H9 (cell line): ENCODE data around the gene PRSS1. TPM values are rescaled to one million over a fixed set of nuclear protein-coding genes. Genes with fewer than 3 reads are reported as not detected.
"Not testable (repeated sequence)": the region's sequence is repeated elsewhere in the genome, so short reads cannot be mapped to it uniquely, and the experiment has no call there.

Source experiments
- DNase-seq: peaks from one replicate; pipeline ENCODE4 v3.0.0-alpha.2; 2017
- H2AFZ ChIP-seq: one replicate; pipeline ENCODE4 v1.6.1; 2013; ENCODE audit warnings: mild to moderate bottlenecking, low read length, control low read depth, moderate library complexity
- H2AK5ac ChIP-seq: 2 replicates; pipeline ENCODE4 v1.6.1; 2013; ENCODE audit warnings: low read length, control low read depth, mixed read lengths; ENCODE audit not compliant: insufficient read length
- H2BK120ac ChIP-seq: one replicate; pipeline ENCODE4 v1.6.1; 2013; ENCODE audit warnings: low read depth, mild to moderate bottlenecking, low read length, control low read depth, inconsistent platforms; ENCODE audit not compliant: poor library complexity, severe bottlenecking
- H2BK12ac ChIP-seq: 2 replicates; pipeline ENCODE4 v1.6.1; 2013; ENCODE audit warnings: low read length, control low read depth, mixed read lengths, low read depth; ENCODE audit not compliant: insufficient read length
- H2BK15ac ChIP-seq: 2 replicates; pipeline ENCODE4 v1.6.1; 2013; ENCODE audit warnings: low read depth, low read length, control low read depth
- H2BK20ac ChIP-seq: one replicate; pipeline ENCODE4 v1.6.1; 2013; ENCODE audit warnings: low read depth, mild to moderate bottlenecking, low read length, control low read depth, inconsistent platforms; ENCODE audit not compliant: poor library complexity, severe bottlenecking
- H2BK5ac ChIP-seq: 2 replicates; pipeline ENCODE4 v1.6.1; 2013; ENCODE audit warnings: low read length, control low read depth, mixed read lengths; ENCODE audit not compliant: insufficient read length
- H3K14ac ChIP-seq: 2 replicates; pipeline ENCODE4 v1.6.1; 2013; ENCODE audit warnings: low read length, control low read depth; ENCODE audit not compliant: insufficient read depth
- H3K18ac ChIP-seq: 2 replicates; pipeline ENCODE4 v1.6.1; 2013; ENCODE audit warnings: low read depth, mild to moderate bottlenecking, mixed read lengths, low read length, control low read depth; ENCODE audit not compliant: insufficient read length
- H3K23ac ChIP-seq: 2 replicates; pipeline ENCODE4 v1.6.1; 2013; ENCODE audit warnings: low read length, control low read depth, mixed read lengths, low read depth; ENCODE audit not compliant: insufficient read length
- H3K23me2 ChIP-seq: 2 replicates; pipeline ENCODE4 v1.6.1; 2013; ENCODE audit warnings: low read depth, mild to moderate bottlenecking, mixed read lengths, low read length, control low read depth; ENCODE audit not compliant: insufficient read length, poor library complexity, severe bottlenecking
- H3K27ac ChIP-seq: 2 replicates; pipeline ENCODE4 v1.5.1; 2013; ENCODE audit warnings: low read length, control low read depth, mixed read lengths, low read depth; ENCODE audit not compliant: insufficient read length
- H3K27me3 ChIP-seq: 2 replicates; pipeline ENCODE4 v1.6.1; 2013; ENCODE audit warnings: low read length, control low read depth, inconsistent platforms; ENCODE audit not compliant: insufficient read depth
- H3K4ac ChIP-seq: 2 replicates; pipeline ENCODE4 v1.6.1; 2013; ENCODE audit warnings: low read depth, mild to moderate bottlenecking, control low read depth, inconsistent platforms, low read length, moderate library complexity
- H3K4me1 ChIP-seq: 2 replicates; pipeline ENCODE4 v1.6.1; 2013; ENCODE audit warnings: low read length, control low read depth, inconsistent platforms; ENCODE audit not compliant: insufficient read depth
- H3K4me2 ChIP-seq: 2 replicates; pipeline ENCODE4 v1.6.1; 2013; ENCODE audit warnings: low read length, control low read depth, mixed read lengths; ENCODE audit not compliant: insufficient read length, insufficient read depth
- H3K56ac ChIP-seq: 2 replicates; pipeline ENCODE4 v1.6.1; 2013; ENCODE audit warnings: low read depth, mild to moderate bottlenecking, mixed read lengths, low read length, control low read depth; ENCODE audit not compliant: insufficient read length
- H3K79me1 ChIP-seq: 2 replicates; pipeline ENCODE4 v1.6.1; 2013; ENCODE audit warnings: low read depth, mild to moderate bottlenecking, moderate library complexity, low read length, control low read depth, inconsistent platforms; ENCODE audit not compliant: insufficient read depth, poor library complexity, severe bottlenecking
- H3K79me2 ChIP-seq: 2 replicates; pipeline ENCODE4 v1.6.1; 2013; ENCODE audit warnings: low read length, control low read depth, inconsistent platforms; ENCODE audit not compliant: insufficient read depth
- H3K9ac ChIP-seq: 2 replicates; pipeline ENCODE4 v1.6.1; 2013; ENCODE audit warnings: low read length, control low read depth, mixed read lengths; ENCODE audit not compliant: insufficient read length; ENCODE audit errors: extremely low read depth
- H3K9me3 ChIP-seq: one replicate; pipeline ENCODE4 v1.6.1; 2013; ENCODE audit warnings: low read depth, low read length, inconsistent platforms; ENCODE audit not compliant: control insufficient read depth
- H3T11ph ChIP-seq: one replicate; pipeline ENCODE4 v1.6.1; 2013; ENCODE audit warnings: mild to moderate bottlenecking, low read length, control low read depth, inconsistent platforms
- H4K20me1 ChIP-seq: one replicate; pipeline ENCODE4 v1.6.1; 2013; ENCODE audit not compliant: control insufficient read depth, insufficient read length, insufficient read depth
- H4K5ac ChIP-seq: 2 replicates; pipeline ENCODE4 v1.6.1; 2013; ENCODE audit warnings: low read depth, mild to moderate bottlenecking, mixed read lengths, low read length, control low read depth; ENCODE audit not compliant: insufficient read length
- H4K8ac ChIP-seq: replicated peaks from 2 replicates; pipeline ENCODE4 v1.6.1; 2013; ENCODE audit warnings: low read length, control low read depth, mixed read lengths, low read depth; ENCODE audit not compliant: insufficient read length
- H4K91ac ChIP-seq: 2 replicates; pipeline ENCODE4 v1.6.1; 2013; ENCODE audit warnings: low read depth, mild to moderate bottlenecking, moderate library complexity, mixed read lengths, low read length, control low read depth; ENCODE audit not compliant: insufficient read length
- H3K27ac Mint-ChIP-seq, 3 experiments: 2 replicates in 2 of 3; 3 replicates in 1 of 3; pipeline ENCODE4 v1.8.0; 2020 to 2021; ENCODE audit warnings: mixed read lengths in 3 of 3, mild to moderate bottlenecking in 1 of 3, moderate library complexity in 1 of 3
- H3K27me3 Mint-ChIP-seq: 2 replicates; pipeline ENCODE4 v1.8.0; 2021; ENCODE audit warnings: low read depth, mild to moderate bottlenecking, moderate library complexity, mixed read lengths
- H3K36me3 Mint-ChIP-seq, 3 experiments: 2 replicates in 2 of 3; 3 replicates in 1 of 3; pipeline ENCODE4 v1.8.0; 2020 to 2021; ENCODE audit warnings: low read depth in 3 of 3, mixed read lengths in 3 of 3; ENCODE audit not compliant: insufficient read depth in 1 of 3
- H3K4me1 Mint-ChIP-seq, 2 experiments: 2 replicates each; pipeline ENCODE4 v1.8.0; 2020; ENCODE audit warnings: mixed read lengths in 2 of 2
- H3K4me3 Mint-ChIP-seq, 2 experiments: 2 replicates in 1 of 2; 3 replicates in 1 of 2; pipeline ENCODE4 v1.8.0; 2020 to 2021; ENCODE audit warnings: mild to moderate bottlenecking in 2 of 2, mixed read lengths in 2 of 2, moderate library complexity in 1 of 2
- H3K9me3 Mint-ChIP-seq, 2 experiments: 2 replicates in 1 of 2; 3 replicates in 1 of 2; pipeline ENCODE4 v1.8.0; 2020; ENCODE audit warnings: mild to moderate bottlenecking in 2 of 2, mixed read lengths in 2 of 2, moderate library complexity in 1 of 2
- whole genome bisulfite sequencing: extraction: QIAGEN DNeasy Blood & Tissue Kit; methylation state at CpG from one replicate; pipeline ENCODE4 v1.1.7; 2013; ENCODE audit warnings: missing lambda C conversion rate, low lambda C conversion rate, mixed read lengths; ENCODE audit not compliant: insufficient read length; ENCODE audit errors: extremely low coverage; 5-methylcytosine and 5-hydroxymethylcytosine counted together
- total RNA-seq: library from RNA; stranded (reverse); gene quantifications from 2 replicates; pipeline ENCODE4 v1.2.1, GENCODE V29; 2021
- TF ChIP-seq, protein P1 (sequence below): fragments of 200-600 bp; sonication (generic); conservative IDR thresholded peaks from 3 replicates; pipeline ENCODE4 v1.8.0; 2021; ENCODE audit warnings: antibody characterized with exemption, mild to moderate bottlenecking

PRSS1 gene
- total RNA-seq, 1 experiment from 2014 or later, result not detected

DNA sequence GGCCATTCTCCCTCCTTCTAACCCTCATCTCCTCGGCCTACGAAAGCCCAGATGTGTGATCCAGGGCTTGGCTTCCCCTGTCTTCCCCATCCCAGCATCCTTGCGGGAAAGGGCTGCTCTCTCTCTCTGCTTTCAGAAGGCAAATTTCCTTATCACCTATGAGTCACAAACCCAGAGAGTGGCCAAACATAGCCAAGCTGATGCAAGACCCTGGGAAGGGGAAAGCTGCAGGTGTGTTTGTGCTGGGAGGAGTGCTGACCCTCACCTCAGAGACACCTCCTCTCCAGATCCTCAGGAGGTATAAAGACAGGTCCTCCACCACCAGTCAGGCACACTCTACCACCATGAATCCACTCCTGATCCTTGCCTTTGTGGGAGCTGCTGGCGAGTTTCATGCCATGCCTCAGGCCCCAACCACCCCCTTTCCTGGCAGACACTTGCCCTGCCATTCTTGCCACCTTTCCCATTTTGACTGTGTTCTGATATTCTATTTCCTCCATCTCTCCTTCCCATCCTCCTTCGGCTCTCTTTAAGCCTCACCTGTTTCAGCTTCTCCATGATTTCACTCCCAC, 10.9 kb downstream of the PRSS1 start:
- Histone ChIP-seq H3K4me1 (no peaks in the 10 kb centered on the region), H3K18ac (no peak overlapping the region), H3K9ac (no peak overlapping the region), H3K4ac (no peak overlapping the region), H3K27ac (no peak overlapping the region), H2AK5ac (no peak overlapping the region), H4K20me1 (no peaks in the 10 kb centered on the region), H3K27me3 (no peaks in the 10 kb centered on the region; the same call in 1 of the 2 replicates), H4K8ac (no peak overlapping the region), H4K91ac (no peak overlapping the region), H2BK20ac (no peak overlapping the region), H2BK15ac (no peak overlapping the region), H3K14ac (no peak overlapping the region; the same call in 1 of the 2 replicates), H2BK12ac (no peak overlapping the region), H3K4me2 (no peak overlapping the region), H3K79me1 (no peaks in the 10 kb centered on the region), H3K56ac (no peak overlapping the region), H4K5ac (no peak overlapping the region), H2BK120ac (no peak overlapping the region), H2BK5ac (no peak overlapping the region), H3T11ph (no peak overlapping the region), H3K79me2 (no peaks in the 10 kb centered on the region), H3K23me2 (no peaks in the 10 kb centered on the region), H3K23ac (no peak overlapping the region), H2AFZ (no peak overlapping the region), H3K9me3 (no peaks in the 10 kb centered on the region)
- TF ChIP-seq, protein P1, sequence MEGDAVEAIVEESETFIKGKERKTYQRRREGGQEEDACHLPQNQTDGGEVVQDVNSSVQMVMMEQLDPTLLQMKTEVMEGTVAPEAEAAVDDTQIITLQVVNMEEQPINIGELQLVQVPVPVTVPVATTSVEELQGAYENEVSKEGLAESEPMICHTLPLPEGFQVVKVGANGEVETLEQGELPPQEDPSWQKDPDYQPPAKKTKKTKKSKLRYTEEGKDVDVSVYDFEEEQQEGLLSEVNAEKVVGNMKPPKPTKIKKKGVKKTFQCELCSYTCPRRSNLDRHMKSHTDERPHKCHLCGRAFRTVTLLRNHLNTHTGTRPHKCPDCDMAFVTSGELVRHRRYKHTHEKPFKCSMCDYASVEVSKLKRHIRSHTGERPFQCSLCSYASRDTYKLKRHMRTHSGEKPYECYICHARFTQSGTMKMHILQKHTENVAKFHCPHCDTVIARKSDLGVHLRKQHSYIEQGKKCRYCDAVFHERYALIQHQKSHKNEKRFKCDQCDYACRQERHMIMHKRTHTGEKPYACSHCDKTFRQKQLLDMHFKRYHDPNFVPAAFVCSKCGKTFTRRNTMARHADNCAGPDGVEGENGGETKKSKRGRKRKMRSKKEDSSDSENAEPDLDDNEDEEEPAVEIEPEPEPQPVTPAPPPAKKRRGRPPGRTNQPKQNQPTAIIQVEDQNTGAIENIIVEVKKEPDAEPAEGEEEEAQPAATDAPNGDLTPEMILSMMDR, result no peak
- DNase-seq, result no peak
- no peaks in the 10 kb centered on the region for H3K9me3 Mint-ChIP-seq
- WGBS, result no CpG with 5 or more reads among the region's 5 CpGs
- H3K4me3 Mint-ChIP-seq, result no peak overlapping the region
- no peaks in the 10 kb centered on the region for H3K36me3 Mint-ChIP-seq
- peaks cover 3 to 8% of the 10 kb centered on the region in 2 experiments; a peak in 3 of 4 replicates for H3K4me1 Mint-ChIP-seq
- peaks cover 7% of the 10 kb centered on the region for H3K27me3 Mint-ChIP-seq
- peak overlapping the region in 1 of 3 experiments; percentile 16; a peak in 1 of 7 replicates for H3K27ac Mint-ChIP-seq

DNA sequence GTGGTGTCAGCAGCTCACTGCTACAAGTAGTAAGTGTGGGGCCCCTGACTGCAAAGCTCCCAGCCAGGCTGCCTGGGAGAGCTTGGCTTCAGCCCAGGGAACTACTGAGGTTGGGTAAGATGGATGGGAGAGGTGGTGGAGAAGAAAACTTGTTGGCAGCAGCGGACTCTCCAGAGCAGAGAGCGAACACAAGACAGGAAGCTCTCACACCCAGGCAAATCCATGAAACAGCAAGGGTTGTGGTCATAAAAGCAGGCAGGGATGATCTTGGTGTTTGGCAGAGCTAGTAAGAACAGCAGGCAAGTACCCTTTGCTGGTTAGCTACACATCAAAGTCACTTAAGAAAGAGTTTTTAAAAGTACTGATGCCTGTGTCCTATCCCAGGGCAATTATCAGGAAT, 12.3 kb downstream of the PRSS1 start:
- not testable (repeated sequence) for H3K27ac Mint-ChIP-seq, H3K23ac ChIP-seq, H3K79me2 ChIP-seq, H3K27me3 Mint-ChIP-seq, H2BK120ac ChIP-seq, H3K18ac ChIP-seq, DNase-seq, H3K23me2 ChIP-seq, H3K4me1 Mint-ChIP-seq, H3K36me3 Mint-ChIP-seq, H3K4me2 ChIP-seq, H2BK15ac ChIP-seq, H4K8ac ChIP-seq, H3K9ac ChIP-seq, H3K27me3 ChIP-seq, H2BK20ac ChIP-seq, H3K9me3 ChIP-seq, H3K56ac ChIP-seq, H2BK12ac ChIP-seq, H3K27ac ChIP-seq, H3K9me3 Mint-ChIP-seq, H2BK5ac ChIP-seq, H2AK5ac ChIP-seq, H4K91ac ChIP-seq, H4K20me1 ChIP-seq, H3T11ph ChIP-seq, H3K4me3 Mint-ChIP-seq, H2AFZ ChIP-seq, H4K5ac ChIP-seq, H3K4ac ChIP-seq, H3K4me1 ChIP-seq, H3K14ac ChIP-seq, H3K79me1 ChIP-seq
- WGBS, result no CpG with 5 or more reads among the region's 2 CpGs
